T1000 (cell line): Measurements from ENCODE around the gene LIM2.

Experiments
- DNase-seq: peaks from one replicate; lab custom pipeline; 2025; ENCODE audit warnings: mixed read lengths; lab: John Stamatoyannopoulos, UW

LIM2 gene

DNA sequence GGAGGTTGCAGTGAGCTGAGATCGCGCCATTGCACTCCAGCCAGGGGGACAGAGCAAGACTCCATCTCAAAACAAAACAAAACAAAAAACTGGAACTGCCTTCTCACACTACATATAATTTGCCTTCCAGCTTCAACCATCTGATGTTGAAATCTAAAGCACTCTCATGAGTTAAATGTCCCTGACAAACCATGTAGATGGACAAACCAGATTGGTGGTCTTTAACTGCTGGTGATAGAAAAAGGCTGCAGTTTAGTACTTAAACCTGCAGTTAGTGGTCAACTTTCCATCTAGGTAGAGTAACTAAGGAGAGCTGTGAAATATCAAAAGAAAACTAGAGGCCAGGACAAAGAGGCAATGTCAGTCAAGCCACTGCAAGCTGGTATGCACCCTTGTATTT is 8.4 kb upstream of the LIM2 start:
- DNase-seq, result no peak

- DNase-seq, result peak; percentile 90
Observed at GRCh38 chr19:51394050-51394836, 6.5 kb upstream of the LIM2 start.

DNA sequence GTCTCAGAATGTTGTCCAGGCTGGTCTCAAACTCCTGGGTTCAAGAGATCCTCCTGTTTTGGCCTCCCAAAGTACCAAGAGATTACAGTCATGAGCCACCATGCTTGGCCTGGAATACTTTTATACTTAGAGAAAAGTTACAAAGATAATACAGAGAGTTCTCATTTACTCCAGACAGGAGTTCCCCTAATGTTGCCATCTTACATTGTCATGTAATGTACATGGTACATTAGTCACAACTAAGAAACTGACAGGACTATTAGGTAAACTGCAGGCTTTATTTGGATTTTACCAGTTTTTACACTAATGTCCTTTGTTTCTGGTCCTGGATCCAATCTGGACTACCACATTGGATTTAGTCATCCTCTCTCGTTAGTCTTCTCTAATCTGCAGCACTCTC is 4.9 kb upstream of the LIM2 start:
- DNase-seq, result no peak

DNA sequence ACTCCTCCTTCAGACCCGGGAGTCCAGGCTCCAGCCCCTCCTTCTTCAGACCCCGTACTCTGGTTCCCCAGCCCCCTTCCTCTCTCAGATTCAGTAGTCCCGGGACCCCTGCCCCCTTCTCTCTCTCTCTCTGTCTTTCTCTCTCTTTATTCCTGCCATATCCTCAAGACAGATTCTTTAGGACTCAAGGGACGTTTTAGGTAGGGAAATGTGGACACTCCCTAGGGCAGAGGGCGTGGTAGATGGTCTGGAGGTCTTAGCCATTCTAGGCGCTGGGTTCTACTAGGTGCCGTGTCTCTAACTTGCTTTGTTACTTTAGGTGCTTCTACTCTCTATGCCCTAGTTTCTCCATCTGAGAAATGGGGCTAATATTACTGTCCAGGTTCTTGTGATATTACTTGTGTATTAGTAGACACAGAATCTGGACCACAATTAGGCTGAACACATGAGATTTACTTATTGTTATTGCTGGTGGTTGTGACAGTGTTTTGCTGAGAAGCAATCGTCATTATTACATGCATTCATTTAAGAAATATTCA is 3.4 kb upstream of the LIM2 start:
- no peak for DNase-seq

GRCh38 chr19:51389143-51389542 is 1.4 kb upstream of the LIM2 start:
- DNase-seq, result no peak

DNA sequence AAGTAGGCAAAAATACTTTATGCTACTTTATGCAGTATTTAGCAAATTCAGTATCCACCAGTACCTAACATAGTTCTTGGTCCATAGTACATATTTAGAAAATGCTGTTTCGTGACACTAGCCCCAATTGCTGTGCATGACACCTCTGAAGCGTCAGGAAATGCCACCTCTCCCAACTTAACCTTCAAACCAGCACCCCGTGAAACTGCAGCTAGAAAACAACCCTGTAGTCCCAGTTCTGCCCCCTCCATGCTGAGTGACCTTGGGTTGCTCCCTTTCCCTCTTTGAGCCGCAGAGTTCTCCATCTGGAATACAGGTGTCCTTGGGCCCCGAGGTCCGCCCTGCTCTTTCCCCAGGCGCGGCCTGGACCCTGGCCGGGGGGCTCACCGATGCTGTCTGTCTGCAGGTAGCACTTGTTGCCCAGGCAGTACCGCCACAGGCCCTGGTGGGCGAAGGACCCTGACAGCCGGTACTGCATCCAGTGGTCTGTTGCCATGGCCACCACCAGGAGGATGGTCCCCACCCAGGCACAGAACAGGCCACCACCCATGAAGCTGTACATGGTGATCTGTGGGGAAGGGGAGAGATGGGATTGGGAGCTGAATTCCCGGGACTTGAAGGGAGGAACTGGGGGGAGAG is 773 bp downstream of the LIM2 start:
- no peak for DNase-seq

DNA sequence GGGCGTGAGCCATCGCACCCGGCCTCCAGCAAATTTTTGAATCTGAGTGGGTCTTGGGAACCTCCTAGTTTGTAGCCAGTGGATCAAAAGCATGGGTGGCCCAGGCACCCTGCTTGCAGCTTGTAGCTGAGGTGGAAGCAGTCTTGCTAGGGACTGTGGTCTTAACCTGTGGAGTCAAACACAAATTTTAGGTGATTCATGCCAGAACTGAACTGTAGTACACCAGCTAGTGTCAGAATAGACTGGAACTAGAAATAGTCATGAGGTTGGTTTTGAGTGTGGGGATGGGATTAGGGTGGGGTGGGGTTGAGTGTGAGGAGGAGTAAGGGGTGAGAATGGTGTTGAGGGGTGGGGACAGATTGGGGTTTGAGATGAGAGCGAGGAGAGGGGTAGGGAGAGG is 5.8 kb downstream of the LIM2 start:
- DNase-seq, result no peak

DNA sequence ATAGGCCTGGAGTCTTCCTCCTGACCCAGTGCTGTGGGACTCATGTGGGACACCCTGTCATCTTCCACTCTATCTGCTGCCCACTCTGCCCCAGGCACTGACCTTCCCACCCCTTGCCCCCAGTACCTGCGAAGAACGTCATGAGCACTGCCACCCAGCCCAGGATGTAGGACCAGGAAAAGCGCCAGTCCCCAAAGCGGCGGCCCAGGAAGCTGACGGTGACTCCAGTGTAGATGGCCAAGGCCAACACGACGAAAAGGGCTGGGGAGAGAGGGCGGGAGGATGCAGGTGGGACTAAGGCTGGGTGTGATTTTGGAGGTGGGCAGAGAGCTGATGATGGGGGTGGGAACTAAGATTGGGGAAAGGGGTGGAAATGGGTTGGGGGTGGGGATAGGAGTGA is 7.4 kb downstream of the LIM2 start:
- DNase-seq, result no peak

DNA sequence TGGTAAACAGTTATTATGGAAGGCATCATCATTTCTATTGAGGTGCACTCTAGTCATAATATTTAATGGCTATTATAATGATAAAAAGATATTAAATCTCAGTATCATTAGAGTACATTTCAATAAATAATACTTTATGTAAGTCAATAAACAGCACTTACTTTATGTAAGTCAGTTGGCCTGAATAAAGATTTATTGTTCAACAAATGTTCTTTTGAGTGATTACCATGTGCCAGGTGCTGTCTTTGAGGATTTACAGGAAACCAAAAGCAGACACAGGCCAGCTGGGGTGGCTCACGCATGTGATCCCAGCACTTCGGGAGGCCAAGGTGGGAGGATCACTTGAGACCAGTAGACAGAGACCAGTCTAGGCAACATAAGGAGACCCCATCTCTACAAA is 10.4 kb downstream of the LIM2 start:
- DNase-seq, result no peak

DNA sequence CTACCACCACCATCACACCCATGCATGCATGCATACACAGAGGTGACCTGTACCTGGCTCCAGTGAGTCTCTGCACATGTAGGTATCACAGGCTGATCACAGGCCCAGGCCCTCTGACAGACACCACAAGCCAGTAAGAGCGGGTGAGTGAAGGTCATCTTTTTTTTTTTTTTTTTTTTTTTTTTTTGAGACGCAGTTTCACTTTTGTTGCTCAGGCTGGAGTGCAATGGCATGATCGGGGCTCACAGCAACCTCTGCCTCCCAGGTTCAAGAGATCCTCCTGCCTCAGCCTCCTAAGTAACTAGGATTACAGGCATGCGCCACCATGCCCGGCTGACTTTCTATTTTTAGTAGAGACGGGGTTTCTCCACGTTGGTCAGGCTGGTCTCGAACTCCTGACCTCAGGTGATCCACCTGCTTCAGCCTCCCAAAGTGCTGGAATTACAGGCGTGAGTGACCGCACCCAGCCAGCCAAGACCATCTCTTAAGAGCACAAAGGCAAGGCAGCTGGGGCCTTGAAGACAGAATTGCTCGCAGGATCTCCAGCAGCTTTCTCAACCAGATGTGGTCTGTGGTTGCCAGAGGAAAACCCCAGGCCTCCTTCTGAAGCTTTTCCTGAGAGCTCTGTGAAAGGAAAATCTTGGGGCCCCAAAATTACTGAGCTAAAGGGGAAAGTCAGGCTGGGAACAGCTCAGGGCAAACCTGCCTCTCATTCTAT is 12.1 kb downstream of the LIM2 start:
- no peak for DNase-seq

GRCh38 chr19:51372649-51373504 is 14.9 kb downstream of the LIM2 start, which contains the start of gene NKG7:
Gene NKG7 (minus strand): TSS chr19:51372654. CDS start chr19:51372535, 119 bp downstream.
- no peak for DNase-seq

DNA sequence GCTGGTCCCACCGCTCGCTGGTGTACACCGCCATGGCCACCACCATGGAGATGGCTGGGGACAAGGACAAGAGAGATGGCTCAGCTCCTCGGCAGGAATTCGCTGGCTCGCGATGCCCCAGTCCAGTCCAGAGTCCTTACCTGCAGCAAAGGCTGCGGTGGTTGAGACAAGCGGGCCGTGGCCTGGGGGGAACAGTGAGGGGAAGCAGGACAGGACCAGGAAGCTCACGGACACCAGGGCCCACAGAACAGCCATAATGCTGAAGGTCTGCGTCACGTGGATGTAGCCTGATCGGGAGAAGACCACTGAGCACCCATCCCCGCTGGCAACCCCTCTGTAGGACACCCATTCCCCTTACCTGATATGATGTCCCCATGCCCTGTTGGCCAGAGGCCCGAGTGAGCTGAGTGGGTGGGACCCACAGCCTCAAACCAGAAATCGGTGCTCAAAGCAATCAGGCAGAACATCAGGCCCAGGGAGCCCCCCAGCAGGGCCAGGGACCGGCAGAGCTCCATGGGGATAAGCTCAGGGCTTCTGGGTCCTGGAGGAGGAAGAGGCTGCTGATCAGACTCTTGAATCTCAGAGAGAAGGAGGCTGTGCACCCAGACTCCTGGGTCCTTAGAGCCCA is 15.6 kb downstream of the LIM2 start:
- no peak for DNase-seq

DNA sequence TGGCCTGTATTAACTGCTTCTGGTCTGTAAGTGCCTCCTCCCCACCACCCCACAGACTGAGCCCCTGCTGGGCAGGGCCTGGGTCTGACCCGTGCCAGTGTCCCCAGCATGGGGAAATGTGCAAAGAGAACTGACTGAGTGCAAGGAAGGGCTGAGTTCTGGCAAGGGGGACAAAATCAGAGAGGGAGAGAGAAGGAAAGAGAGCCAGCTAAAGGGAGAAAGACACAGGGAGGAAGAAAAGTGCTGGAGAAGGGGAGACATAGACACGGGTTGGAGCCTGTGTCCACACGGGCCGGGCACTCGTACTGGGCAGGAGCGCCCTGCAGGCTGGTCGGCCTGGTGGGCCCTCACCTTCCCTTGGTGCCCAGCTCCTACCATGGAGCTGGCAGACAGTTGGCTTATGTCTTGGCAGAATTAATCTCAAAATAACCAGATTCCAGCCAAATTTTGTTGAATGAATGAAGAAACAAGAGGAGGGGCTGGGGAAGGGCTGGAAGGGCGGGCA is 16.5 kb downstream of the LIM2 start:
- DNase-seq, result no peak

DNA sequence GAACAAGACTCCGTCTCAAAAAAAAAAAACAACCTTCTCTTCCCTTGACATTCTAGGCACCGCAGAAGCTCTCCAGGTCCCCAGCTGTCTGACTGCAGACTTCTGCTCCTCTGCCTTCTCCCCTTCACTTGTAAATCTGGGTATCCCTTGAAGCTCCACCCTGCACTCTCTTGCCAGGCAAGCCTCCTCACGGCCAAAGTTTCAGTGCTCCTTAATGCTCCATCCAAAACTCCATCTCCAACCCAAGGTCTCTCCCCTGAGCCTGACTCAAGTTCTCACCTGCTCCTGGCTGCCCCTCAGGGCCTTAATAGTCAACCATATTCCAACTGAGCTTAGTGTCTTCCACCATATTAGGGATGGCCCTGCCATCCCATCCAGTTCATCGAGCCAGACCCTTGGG is 17.5 kb downstream of the LIM2 start:
- DNase-seq, result no peak

- DNase-seq, result no peak
Observed at GRCh38 chr19:51368366-51369282, 19.1 kb downstream of the LIM2 start, which contains the start of gene CLDND2. Gene CLDND2 (minus strand): TSS chr19:51369003. CDS start chr19:51368577, 426 bp downstream.

DNA sequence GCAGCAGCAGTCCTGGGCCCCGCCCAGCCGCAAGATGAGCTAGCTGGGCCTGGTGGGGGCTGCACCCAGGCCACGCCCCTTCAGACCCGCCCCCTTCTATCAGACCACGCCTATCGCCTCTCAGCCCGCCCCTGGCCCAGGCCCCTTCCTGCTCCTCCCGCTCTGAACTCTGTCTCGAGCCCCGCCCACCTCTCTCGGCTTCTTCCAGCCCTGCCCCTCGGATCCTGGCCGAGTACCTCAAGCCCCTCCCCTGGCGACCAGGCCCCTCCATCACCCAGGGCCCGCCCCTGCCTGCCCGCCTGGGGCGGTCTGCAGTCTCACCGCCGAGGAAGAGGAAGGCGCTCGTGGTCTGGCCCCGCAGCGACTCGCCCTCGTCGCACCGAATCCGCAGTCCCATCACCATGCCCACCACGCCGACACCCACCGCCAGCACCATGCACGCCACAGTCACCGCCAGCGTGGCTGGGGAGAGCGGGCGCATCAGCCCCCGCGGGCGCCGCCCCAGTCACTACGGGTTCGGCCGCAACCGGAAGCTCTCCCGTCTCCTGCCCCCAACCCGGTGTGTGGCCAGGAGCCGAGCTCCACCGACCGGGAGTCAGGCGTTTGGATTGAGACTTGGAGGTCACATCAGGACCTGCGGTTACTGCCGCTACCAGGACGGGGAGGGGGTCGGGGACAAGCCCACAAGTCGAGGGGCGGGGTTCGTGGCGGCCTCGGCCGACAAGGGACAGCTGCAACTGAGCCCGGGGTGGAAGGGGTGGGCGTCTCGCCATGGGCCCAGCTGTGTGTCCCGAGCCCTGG is 20.0 kb downstream of the LIM2 start:
- DNase-seq, result peak; percentile 98

- DNase-seq, result no peak
Observed at GRCh38 chr19:51367255-51367564, 20.6 kb downstream of the LIM2 start.

- DNase-seq, result peak; percentile 89
Observed at GRCh38 chr19:51366389-51367254, 21.2 kb downstream of the LIM2 start.
